Measurements from ENCODE around the gene E2F3. TPM values are rescaled to one million over a fixed set of nuclear protein-coding genes. Genes with fewer than 3 reads are reported as not detected.

The E2F3 gene
- total RNA-seq, 1 experiment from 2014 or later: 27.1 TPM

DNA sequence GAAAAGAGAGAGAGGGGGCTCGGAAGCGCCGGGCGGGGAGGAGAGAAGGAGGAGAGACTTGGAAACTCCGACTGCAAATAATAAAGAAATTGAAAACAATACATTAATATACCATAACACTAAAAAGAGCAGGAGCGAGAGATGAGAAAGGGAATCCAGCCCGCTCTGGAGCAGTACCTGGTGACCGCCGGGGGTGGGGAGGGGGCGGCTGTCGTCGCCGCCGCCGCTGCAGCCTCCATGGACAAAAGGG lies 338 bp downstream of the E2F3 start:
- Histone ChIP-seq H3K27me3 (ENCODE audit: insufficient read depth, low read length) (no peaks in the 10 kb centered on the region), H3K9ac (ENCODE audit: low read length) (peak overlapping the region; percentile 98), H3K4me1 (ENCODE audit: control insufficient read depth in 1 of 2, insufficient read depth in 2 of 2, low read length in 2 of 2) (peaks cover 0 to 24% of the 10 kb centered on the region in 2 experiments; a peak in 2 of 4 replicates), H3K4me3 (replicated peaks in 1 of 2; ENCODE audit: low read depth in 1 of 2, low read length in 2 of 2) (peak overlapping the region; percentile 63 to 75), H4K20me1 (ENCODE audit: insufficient read depth) (peaks cover 6% of the 10 kb centered on the region; the same call in 1 of the 2 replicates), H3K79me2 (ENCODE audit: insufficient read depth, low read length) (peaks cover 50% of the 10 kb centered on the region), H3K4me2 (ENCODE audit: low read length) (peak overlapping the region; percentile 73), H3K9me2 (ENCODE audit: insufficient read depth) (no peaks in the 10 kb centered on the region), H3K9me3 (ENCODE audit: control insufficient read depth in 1 of 2, insufficient read depth in 1 of 2, low read depth in 1 of 2, low read length in 2 of 2) (no peaks in the 10 kb centered on the region), H3K36me3 (ENCODE audit: control insufficient read depth in 1 of 2, insufficient read depth in 2 of 2, low read length in 2 of 2) (peaks cover 9 to 15% of the 10 kb centered on the region in 2 experiments), H3K27ac (ENCODE audit: low read depth, low read length) (peak overlapping the region; percentile 89), H2AFZ (ENCODE audit: low read depth, low read length, poor library complexity, severe bottlenecking) (no peak overlapping the region)
- intact Hi-C loops (cut with micrococcal nuclease): loop anchor here (5.0 to 10.0 kb wide), 3 partner anchors 110 to 307 kb away; partner anchors contain the start of gene MBOAT1
- BruUV-seq (replicated peaks): TSS peak; percentile 20
- ATAC-seq (no peak), DNase-seq (ENCODE audit: low read depth, low spot score) (no peak)
- RAD21 ChIA-PET (ENCODE audit: low non-redundant PET in 1 of 2, low total read pairs in 2 of 2, uncharacterized antibody in 2 of 2, unreplicated experiment in 2 of 2): no interaction called here
- CTCF ChIA-PET: no interaction called here
- POLR2A ChIA-PET: interaction anchor here (1.0 to 2.1 kb wide), 2 partner anchors 10 to 21 kb away, joined by 3 to 7 read pairs; no protein-coding TSS in a partner anchor
- TF ChIP-seq SP1 (IDR thresholded peaks at IDR 0.05; ENCODE audit: low read depth) (no peak), CEBPB (IDR thresholded peaks at IDR 0.05; ENCODE audit: low read depth) (no peak), ELF1 (IDR thresholded peaks at IDR 0.05; ENCODE audit: borderline replicate concordance, low read depth) (no peak), ZFX (IDR thresholded peaks at IDR 0.05) (0 out of 2 replicates have a peak, but pooled peaks have one; percentile 11), EGR1 (IDR thresholded peaks at IDR 0.05; ENCODE audit: low read depth) (no peak), YY1 (IDR thresholded peaks at IDR 0.05; ENCODE audit: extremely low read depth, insufficient replicate concordance, low read depth, low read length) (no peak), POLR2A (IDR thresholded peaks at IDR 0.05; ENCODE audit: borderline replicate concordance, extremely low read depth, insufficient read depth, insufficient read length) (peak; percentile 24)
- TF ChIP-seq, protein P1, sequence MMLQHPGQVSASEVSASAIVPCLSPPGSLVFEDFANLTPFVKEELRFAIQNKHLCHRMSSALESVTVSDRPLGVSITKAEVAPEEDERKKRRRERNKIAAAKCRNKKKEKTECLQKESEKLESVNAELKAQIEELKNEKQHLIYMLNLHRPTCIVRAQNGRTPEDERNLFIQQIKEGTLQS (IDR thresholded peaks at IDR 0.05): no peak

DNA sequence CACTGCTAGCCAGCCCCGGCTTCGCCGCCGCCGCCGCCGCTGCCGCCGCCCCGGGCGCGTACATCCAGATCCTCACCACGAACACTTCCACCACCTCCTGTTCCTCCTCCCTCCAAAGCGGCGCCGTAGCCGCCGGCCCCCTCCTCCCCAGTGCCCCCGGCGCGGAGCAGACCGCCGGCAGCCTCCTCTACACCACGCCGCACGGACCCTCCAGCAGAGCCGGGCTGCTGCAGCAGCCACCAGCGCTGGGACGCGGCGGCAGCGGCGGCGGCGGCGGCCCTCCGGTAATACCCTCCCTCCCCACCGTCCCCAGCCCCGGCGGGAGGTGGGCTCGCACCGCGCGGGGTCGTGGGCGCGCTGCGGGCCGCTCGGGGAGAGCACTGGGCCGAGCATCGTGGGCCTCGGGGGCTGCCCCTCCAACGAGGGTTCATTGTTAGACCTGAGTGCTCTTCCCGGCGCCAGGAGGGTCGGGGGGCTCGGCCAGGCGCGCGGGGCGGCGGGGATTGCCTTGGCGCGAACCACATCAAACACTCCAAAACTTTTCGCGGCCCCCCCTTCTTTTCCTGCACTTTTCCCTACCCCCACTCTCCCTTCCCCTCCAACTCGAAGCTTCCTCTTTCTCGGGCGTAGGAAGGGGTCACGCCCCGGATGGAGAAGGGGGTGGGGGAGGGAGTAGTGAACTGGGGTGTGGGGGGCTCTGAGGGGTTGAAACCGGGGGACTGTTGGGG lies 827 bp downstream of the E2F3 start:
- DNase-seq (ENCODE audit: low read depth, low spot score) (peak; percentile 12), ATAC-seq (peak; percentile 12)
- RAD21 ChIA-PET (ENCODE audit: low non-redundant PET in 1 of 2, low total read pairs in 2 of 2, uncharacterized antibody in 2 of 2, unreplicated experiment in 2 of 2): interaction anchor here in 1 of 2 experiments (0.6 to 0.7 kb wide), 3 partner anchors 35 to 1185 kb away, joined by 4 to 6 read pairs (median 5); no protein-coding TSS in a partner anchor
- H3K27me3 ChIP-seq (ENCODE audit: insufficient read depth, low read length): no peaks in the 10 kb centered on the region
- POLR2A ChIA-PET: interaction anchor here (0.6 to 0.9 kb wide), 6 partner anchors 7 to 668 kb away, joined by 3 to 6 read pairs (median 3); no protein-coding TSS in a partner anchor
- peak overlapping the region; percentile 73 for H3K4me2 ChIP-seq (ENCODE audit: low read length)
- no TSS peak for BruUV-seq (replicated peaks)
- no peaks in the 10 kb centered on the region for H3K9me2 ChIP-seq (ENCODE audit: insufficient read depth)
- intact Hi-C loops (cut with micrococcal nuclease): loop anchor here (5.0 to 10.0 kb wide), 3 partner anchors 110 to 308 kb away; partner anchors contain the start of gene MBOAT1
- no peak overlapping the region for H2AFZ ChIP-seq (ENCODE audit: low read depth, low read length, poor library complexity, severe bottlenecking)
- H3K9ac ChIP-seq (ENCODE audit: low read length): peak overlapping the region; percentile 98
- no peaks in the 10 kb centered on the region for H3K9me3 ChIP-seq (ENCODE audit: control insufficient read depth in 1 of 2, insufficient read depth in 1 of 2, low read depth in 1 of 2, low read length in 2 of 2)
- H4K20me1 ChIP-seq (ENCODE audit: insufficient read depth): peaks cover 11% of the 10 kb centered on the region; the same call in 1 of the 2 replicates
- CTCF ChIA-PET: no interaction called here
- TF ChIP-seq TCF7L2 (IDR thresholded peaks at IDR 0.05; ENCODE audit: borderline replicate concordance, extremely low read depth, insufficient read depth, insufficient read length) (peak; percentile 56), POLR2A (IDR thresholded peaks at IDR 0.05; ENCODE audit: borderline replicate concordance, extremely low read depth, insufficient read depth, insufficient read length) (peak; percentile 30), POLR2AphosphoS5 (IDR thresholded peaks at IDR 0.05; ENCODE audit: low read depth, low read length) (peak; percentile 30; the same call in 1 of the 2 replicates)
- TF ChIP-seq, protein P2, sequence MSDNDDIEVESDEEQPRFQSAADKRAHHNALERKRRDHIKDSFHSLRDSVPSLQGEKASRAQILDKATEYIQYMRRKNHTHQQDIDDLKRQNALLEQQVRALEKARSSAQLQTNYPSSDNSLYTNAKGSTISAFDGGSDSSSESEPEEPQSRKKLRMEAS (IDR thresholded peaks at IDR 0.05): no peak
- H3K27ac ChIP-seq (ENCODE audit: low read depth, low read length): peak overlapping the region; percentile 89
- peaks cover 9 to 20% of the 10 kb centered on the region in 2 experiments for H3K36me3 ChIP-seq (ENCODE audit: control insufficient read depth in 1 of 2, insufficient read depth in 2 of 2, low read length in 2 of 2)
- peaks cover 0 to 24% of the 10 kb centered on the region in 2 experiments; a peak in 2 of 4 replicates for H3K4me1 ChIP-seq (ENCODE audit: control insufficient read depth in 1 of 2, insufficient read depth in 2 of 2, low read length in 2 of 2)
- peaks cover 55% of the 10 kb centered on the region for H3K79me2 ChIP-seq (ENCODE audit: insufficient read depth, low read length)
- H3K4me3 ChIP-seq (replicated peaks in 1 of 2; ENCODE audit: low read depth in 1 of 2, low read length in 2 of 2): peak overlapping the region; percentile 63 to 75
